GM12801 (cell line): ENCODE data around the gene ADH1B.

ENCODE experiments used
- CTCF ChIP-seq: IDR thresholded peaks from one replicate; pipeline ENCODE4 v1.5.1; 2011; ENCODE audit warnings: control low read depth; ENCODE audit not compliant: insufficient read length; ENCODE audit errors: extremely low read depth

Gene ADH1B

GRCh38 chr4:99334880-99335279, 13.7 kb upstream of the ADH1B start:
- no peak for TF ChIP-seq CTCF

- TF ChIP-seq CTCF = no peak
Observed at GRCh38 chr4:99330648-99331047, 9.4 kb upstream of the ADH1B start.

GRCh38 chr4:99329876-99330275, 8.7 kb upstream of the ADH1B start:
- TF ChIP-seq CTCF = no peak

GRCh38 chr4:99324979-99325378, 3.8 kb upstream of the ADH1B start:
- TF ChIP-seq CTCF = no peak

GRCh38 chr4:99324361-99324760, 3.2 kb upstream of the ADH1B start:
- TF ChIP-seq CTCF = no peak

- TF ChIP-seq CTCF = no peak
Observed at GRCh38 chr4:99323756-99324155, 2.6 kb upstream of the ADH1B start.

- TF ChIP-seq CTCF = no peak
Observed at GRCh38 chr4:99317354-99317753, 3.8 kb downstream of the ADH1B start.

- TF ChIP-seq CTCF = no peak
Observed at GRCh38 chr4:99315839-99316238, 5.4 kb downstream of the ADH1B start.
